ENCODE measurements around the gene TINCR.

Gene TINCR

GRCh38 chr19:5586300-5587070 lies 18.7 kb upstream of the TINCR start:
- H3K4me3 ChIP-seq (ENCODE audit: low read depth, low read length): no peak overlapping the region
- no peak for DNase-seq (ENCODE audit: low read depth, low spot score)
- POLR2A ChIA-PET: no interaction called here
- CTCF ChIA-PET: interaction anchor here (1.1 kb wide), 1 partner anchor 16 kb away, joined by 4 read pairs; no protein-coding TSS in a partner anchor
- no peak for TF ChIP-seq CTCF (IDR thresholded peaks at IDR 0.05; ENCODE audit: insufficient read depth, low read length, missing control alignments)

GRCh38 chr19:5585461-5586299 lies 17.9 kb upstream of the TINCR start:
- ChIA-PET CTCF (interaction anchor here (2.4 kb wide), 1 partner anchor 14 kb away, joined by 8 read pairs; no protein-coding TSS in a partner anchor), POLR2A (no interaction called here)
- no peak for DNase-seq (ENCODE audit: low read depth, low spot score)
- H3K4me3 ChIP-seq (ENCODE audit: low read depth, low read length): no peak overlapping the region
- TF ChIP-seq CTCF (IDR thresholded peaks at IDR 0.05; ENCODE audit: insufficient read depth, low read length, missing control alignments): no peak

- CTCF ChIA-PET: interaction anchor here (0.6 to 4.6 kb wide), 7 partner anchors 11 to 771 kb away, joined by 3 to 42 read pairs (median 3); no protein-coding TSS in a partner anchor
- no peak for TF ChIP-seq CTCF (IDR thresholded peaks at IDR 0.05; ENCODE audit: insufficient read depth, low read length, missing control alignments)
- POLR2A ChIA-PET: no interaction called here
- H3K4me3 ChIP-seq (ENCODE audit: low read depth, low read length): no peak overlapping the region
- DNase-seq (ENCODE audit: low read depth, low spot score): no peak
Observed at GRCh38 chr19:5580161-5580571, 12.4 kb upstream of the TINCR start.

- POLR2A ChIA-PET: no interaction called here
- DNase-seq (ENCODE audit: low read depth, low spot score): no peak
- H3K4me3 ChIP-seq (ENCODE audit: low read depth, low read length): no peak overlapping the region
- TF ChIP-seq CTCF (IDR thresholded peaks at IDR 0.05; ENCODE audit: insufficient read depth, low read length, missing control alignments): no peak
- CTCF ChIA-PET: interaction anchor here (0.6 to 4.6 kb wide), 9 partner anchors 12 to 770 kb away, joined by 3 to 42 read pairs (median 3); no protein-coding TSS in a partner anchor
Observed at GRCh38 chr19:5579697-5580096, 11.9 kb upstream of the TINCR start.

- ChIA-PET CTCF (interaction anchor here (0.6 to 4.6 kb wide), 8 partner anchors 14 to 540 kb away, joined by 3 to 42 read pairs (median 4); no protein-coding TSS in a partner anchor), POLR2A (no interaction called here)
- TF ChIP-seq CTCF (IDR thresholded peaks at IDR 0.05; ENCODE audit: insufficient read depth, low read length, missing control alignments): no peak
- no peak overlapping the region for H3K4me3 ChIP-seq (ENCODE audit: low read depth, low read length)
- DNase-seq (ENCODE audit: low read depth, low spot score): no peak
Observed at GRCh38 chr19:5579286-5579685, 11.5 kb upstream of the TINCR start.

Measured in AG04449 (cell line).